HEK293 (cell line): ENCODE measurements around the gene PDE8B.

ENCODE experiments used
- CTCF ChIA-PET: fragments of 350-600 bp; formaldehyde crosslinking; extraction: SDS; loops from one replicate; lab custom pipeline; 2021; ENCODE audit warnings: antibody characterized with exemption; lab: Yijun Ruan, JAX
- POLR2A ChIA-PET: fragments of 300-600 bp; formaldehyde crosslinking; extraction: SDS; loops from one replicate; lab custom pipeline; 2020; ENCODE audit warnings: antibody characterized with exemption, inconsistent platforms; lab: Yijun Ruan, JAX
- H3K27ac ChIP-seq: fragments of 200-500 bp; sonication (Bioruptor generic); 2 replicates; pipeline ENCODE4 v1.5.1; 2014; ENCODE audit warnings: low read depth, low read length, control low read depth, inconsistent platforms; ENCODE audit errors: extremely low read depth
- H3K36me3 ChIP-seq, 2 experiments: fragments of 200-500 bp in 1 of 2; sonication (Bioruptor generic) in 1 of 2; 1 replicate in 1 of 2; 2 replicates in 1 of 2; pipeline ENCODE4 v1.5.1; 2014 to 2017; ENCODE audit warnings: inconsistent platforms in 2 of 2, low read length in 2 of 2; ENCODE audit not compliant: control insufficient read depth in 2 of 2, insufficient read depth in 1 of 2
- H3K4me1 ChIP-seq: fragments of 200-500 bp; sonication (Bioruptor generic); 2 replicates; pipeline ENCODE4 v1.5.1; 2014; ENCODE audit warnings: mild to moderate bottlenecking, low read length, inconsistent platforms; ENCODE audit not compliant: control insufficient read depth, insufficient read depth
- H3K4me3 ChIP-seq: 2 replicates; pipeline ENCODE4 v1.5.1; 2011; ENCODE audit warnings: low read depth, mild to moderate bottlenecking, control low read depth, low read length, moderate library complexity
- H3K9me3 ChIP-seq: fragments of 200-500 bp; sonication (Bioruptor generic); 2 replicates; pipeline ENCODE4 v1.5.1; 2014; ENCODE audit warnings: low read depth, low read length, inconsistent platforms; ENCODE audit not compliant: control insufficient read depth, insufficient read depth
- ATF2 ChIP-seq: fragments of 450-650 bp; formaldehyde crosslinking; IDR thresholded peaks from 2 replicates; pipeline ENCODE4 v1.5.1; 2016; ENCODE audit warnings: missing biosample characterization, missing genetic modification characterization, low read depth
- FEZF1 ChIP-seq: fragments of 450-650 bp; formaldehyde crosslinking; IDR thresholded peaks from 2 replicates; pipeline ENCODE4 v1.5.1; 2016; ENCODE audit warnings: missing biosample characterization, missing genetic modification characterization
- GLI2 ChIP-seq: fragments of 450-650 bp; formaldehyde crosslinking; IDR thresholded peaks from 2 replicates; pipeline ENCODE4; 2017; ENCODE audit warnings: missing biosample characterization, missing genetic modification characterization, low read depth, borderline replicate concordance
- GLI4 ChIP-seq: fragments of 450-650 bp; formaldehyde crosslinking; IDR thresholded peaks from 2 replicates; pipeline ENCODE4 v1.5.1; 2016; ENCODE audit warnings: missing biosample characterization, missing genetic modification characterization
- INSM2 ChIP-seq: fragments of 450-650 bp; formaldehyde crosslinking; IDR thresholded peaks from 2 replicates; pipeline ENCODE4 v1.5.1; 2016; ENCODE audit warnings: missing biosample characterization, missing genetic modification characterization
- SP7 ChIP-seq: fragments of 450-650 bp; formaldehyde crosslinking; IDR thresholded peaks from 2 replicates; pipeline ENCODE4 v1.5.1; 2016; ENCODE audit warnings: missing biosample characterization, missing genetic modification characterization
- YY1 ChIP-seq: fragments of 450-650 bp; formaldehyde crosslinking; IDR thresholded peaks from 2 replicates; pipeline ENCODE4 v1.5.1; 2018; ENCODE audit warnings: missing biosample characterization, missing genetic modification characterization
- ZBTB11 ChIP-seq: fragments of 450-650 bp; formaldehyde crosslinking; conservative IDR thresholded peaks from 2 replicates; pipeline ENCODE4 v1.5.1; 2016; ENCODE audit warnings: low read depth, missing biosample characterization, missing genetic modification characterization
- ZBTB26 ChIP-seq: fragments of 450-650 bp; formaldehyde crosslinking; optimal IDR thresholded peaks from 2 replicates; pipeline ENCODE3; 2016; ENCODE audit warnings: missing biosample characterization, mild to moderate bottlenecking, missing genetic modification characterization
- ZBTB6 ChIP-seq: fragments of 450-650 bp; formaldehyde crosslinking; IDR thresholded peaks from 2 replicates; pipeline ENCODE4 v1.5.1; 2017; ENCODE audit warnings: missing biosample characterization, missing genetic modification characterization
- ZFP37 ChIP-seq: fragments of 450-650 bp; formaldehyde crosslinking; IDR thresholded peaks from 2 replicates; pipeline ENCODE4 v1.5.1; 2016; ENCODE audit warnings: missing biosample characterization, missing genetic modification characterization
- ZNF18 ChIP-seq: fragments of 450-650 bp; formaldehyde crosslinking; IDR thresholded peaks from 2 replicates; pipeline ENCODE4 v1.5.1; 2016; ENCODE audit warnings: missing biosample characterization, missing genetic modification characterization
- ZNF2 ChIP-seq: fragments of 450-650 bp; formaldehyde crosslinking; IDR thresholded peaks from 2 replicates; pipeline ENCODE4 v1.5.1; 2016; ENCODE audit warnings: missing biosample characterization, missing genetic modification characterization
- ZNF211 ChIP-seq: fragments of 450-650 bp; formaldehyde crosslinking; IDR thresholded peaks from 2 replicates; pipeline ENCODE4 v1.5.1; 2016; ENCODE audit warnings: low read depth, missing biosample characterization, missing genetic modification characterization
- ZNF324 ChIP-seq: fragments of 450-650 bp; formaldehyde crosslinking; IDR thresholded peaks from 2 replicates; pipeline ENCODE4 v1.5.1; 2016; ENCODE audit warnings: missing biosample characterization, missing genetic modification characterization
- ZNF335 ChIP-seq: fragments of 450-650 bp; formaldehyde crosslinking; conservative IDR thresholded peaks from 2 replicates; pipeline ENCODE4 v1.5.1; 2016; ENCODE audit warnings: missing biosample characterization, missing genetic modification characterization
- ZNF350 ChIP-seq: fragments of 450-650 bp; formaldehyde crosslinking; IDR thresholded peaks from 2 replicates; pipeline ENCODE4 v1.5.0; 2017; ENCODE audit warnings: missing biosample characterization, mild to moderate bottlenecking, missing genetic modification characterization
- ZNF621 ChIP-seq: fragments of 450-650 bp; formaldehyde crosslinking; IDR thresholded peaks from 2 replicates; pipeline ENCODE4 v1.5.1; 2017; ENCODE audit warnings: missing biosample characterization, missing genetic modification characterization
- ZNF639 ChIP-seq: fragments of 450-650 bp; formaldehyde crosslinking; IDR thresholded peaks from 2 replicates; pipeline ENCODE4 v1.5.1; 2016; ENCODE audit warnings: missing biosample characterization, missing genetic modification characterization
- ZNF660 ChIP-seq: fragments of 450-650 bp; IDR thresholded peaks from 2 replicates; pipeline ENCODE4 v1.5.1; 2018; ENCODE audit warnings: missing biosample characterization, mild to moderate bottlenecking, missing genetic modification characterization

PDE8B gene

GRCh38 chr5:77256406-77256805 lies 45.9 kb downstream of the PDE8B start (continued):
- TF ChIP-seq ATF2 (tag by site-specific recombination) (no peak), ZFP37 (tag by site-specific recombination) (no peak), ZNF211 (tag by site-specific recombination) (no peak), ZNF621 (tag by site-specific recombination) (no peak), ZBTB11 (tag by site-specific recombination) (no peak), YY1 (no peak)

- no peaks in the 10 kb centered on the region for H3K4me1 ChIP-seq
- CTCF ChIA-PET: no interaction called here
- no peaks in the 10 kb centered on the region for H3K9me3 ChIP-seq
- TF ChIP-seq FEZF1 (tag by site-specific recombination): no peak
- TF ChIP-seq GLI2 (tag by site-specific recombination): no peak
- no peak for TF ChIP-seq ZNF350
- TF ChIP-seq SP7 (tag by site-specific recombination): no peak
- TF ChIP-seq ZNF335 (tag by site-specific recombination): no peak
- no peak for TF ChIP-seq ZNF324
- no peak for TF ChIP-seq ZNF660 (tag by site-specific recombination)
- TF ChIP-seq ZNF2: no peak
- TF ChIP-seq INSM2 (tag by site-specific recombination): no peak
- TF ChIP-seq ZBTB6 (tag by site-specific recombination): no peak
- no peak for TF ChIP-seq ZBTB26
- no peak for TF ChIP-seq GLI4
- no peak for TF ChIP-seq ZNF639 (tag by site-specific recombination)
- TF ChIP-seq ZNF18 (tag by site-specific recombination): no peak
- no peak overlapping the region for H3K4me3 ChIP-seq
- no peaks in the 10 kb centered on the region for H3K36me3 ChIP-seq
- POLR2A ChIA-PET: no interaction called here
- no peak overlapping the region for H3K27ac ChIP-seq
Observed at GRCh38 chr5:77258652-77259051, 48.2 kb downstream of the PDE8B start.
